Activated CD4-positive, alpha-beta T cell treated with anti-CD3 and anti-CD28 coated beads, Interleukin-2, amount 10 ng/mL, durations not matched to agents 24 days and 14 days (primary cell): ENCODE data around the gene PLD4. TPM values are rescaled to one million over a fixed set of nuclear protein-coding genes. Genes with fewer than 3 reads are reported as not detected.

Source experiments
- DNase-seq: peaks from one replicate; pipeline ENCODE4 v3.0.0; 2022
- H3K27ac Mint-ChIP-seq: one replicate; pipeline ENCODE4 v1.8.0; 2022; ENCODE audit warnings: mild to moderate bottlenecking, mixed read lengths
- H3K27me3 Mint-ChIP-seq: one replicate; pipeline ENCODE4 v1.8.0; 2022; ENCODE audit warnings: mixed read lengths
- H3K36me3 Mint-ChIP-seq: one replicate; pipeline ENCODE4 v1.8.0; 2022; ENCODE audit warnings: low read depth, mild to moderate bottlenecking, mixed read lengths
- H3K4me1 Mint-ChIP-seq: one replicate; pipeline ENCODE4 v1.8.0; 2021; ENCODE audit warnings: mixed read lengths
- H3K4me3 Mint-ChIP-seq: one replicate; pipeline ENCODE4 v1.8.0; 2022; ENCODE audit warnings: mild to moderate bottlenecking, moderate library complexity, mixed read lengths
- H3K9me3 Mint-ChIP-seq: one replicate; pipeline ENCODE4 v1.8.0; 2021; ENCODE audit warnings: mixed read lengths
- intact Hi-C: fragments of 100-400 bp; cut with micrococcal nuclease; formaldehyde crosslinking; loops from one replicate; pipeline ENCODE4 v1.15.1; 2023
- total RNA-seq: library from RNA; stranded (reverse); gene quantifications from 2 replicates; pipeline ENCODE4 v1.2.3, GENCODE V29; 2022

PLD4 gene
- total RNA-seq, 1 donor from 2014 or later, result 0.21 TPM

DNA sequence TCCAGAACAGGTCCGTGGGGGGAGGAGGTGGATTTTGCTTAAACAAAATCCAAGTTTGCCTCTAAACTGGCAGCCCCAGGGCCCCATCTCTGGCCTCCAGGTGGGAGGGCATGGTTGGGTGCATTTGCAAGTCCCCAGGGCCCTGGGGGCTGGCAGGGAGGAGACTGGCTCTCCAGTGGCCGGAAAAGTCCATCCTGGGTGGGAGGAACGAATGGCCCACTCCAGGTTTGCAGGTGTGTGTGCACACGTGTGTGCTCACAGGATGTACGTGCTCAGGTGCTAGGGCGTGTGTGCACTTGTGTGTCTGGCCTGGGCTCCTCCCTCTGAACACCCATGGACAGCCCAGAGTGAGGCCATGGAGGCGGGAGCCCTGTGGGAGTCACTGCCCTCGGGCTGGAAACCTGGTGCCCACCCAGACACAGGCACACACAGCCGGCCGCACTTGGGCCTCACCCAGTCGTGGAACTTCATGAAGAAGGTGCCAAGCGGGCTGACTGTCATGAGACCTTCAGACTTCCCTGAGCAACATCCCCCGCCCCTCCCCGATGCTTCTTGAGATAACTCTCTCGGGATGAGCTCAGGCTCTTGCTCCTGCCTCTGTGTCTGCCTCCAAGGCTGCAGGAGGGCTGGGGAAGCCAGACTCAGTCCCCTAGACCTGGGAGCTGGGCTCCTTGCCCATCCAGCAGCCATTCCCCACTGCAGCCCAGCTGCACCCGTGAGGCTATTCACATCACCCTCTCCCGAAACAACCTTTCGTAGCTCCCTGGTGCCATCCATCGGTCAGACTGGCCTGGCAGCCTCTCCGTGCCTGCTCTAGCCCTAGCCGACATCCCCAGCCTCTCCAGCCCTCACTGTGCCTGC is 44.1 kb downstream of the PLD4 start:
- H3K9me3 Mint-ChIP-seq, result no peaks in the 10 kb centered on the region
- no peak overlapping the region for H3K27ac Mint-ChIP-seq
- H3K27me3 Mint-ChIP-seq, result peaks cover 15% of the 10 kb centered on the region
- no peaks in the 10 kb centered on the region for H3K36me3 Mint-ChIP-seq
- intact Hi-C loops, result no loop called here
- H3K4me1 Mint-ChIP-seq, result no peaks in the 10 kb centered on the region
- DNase-seq, result no peak
- H3K4me3 Mint-ChIP-seq, result no peak overlapping the region

DNA sequence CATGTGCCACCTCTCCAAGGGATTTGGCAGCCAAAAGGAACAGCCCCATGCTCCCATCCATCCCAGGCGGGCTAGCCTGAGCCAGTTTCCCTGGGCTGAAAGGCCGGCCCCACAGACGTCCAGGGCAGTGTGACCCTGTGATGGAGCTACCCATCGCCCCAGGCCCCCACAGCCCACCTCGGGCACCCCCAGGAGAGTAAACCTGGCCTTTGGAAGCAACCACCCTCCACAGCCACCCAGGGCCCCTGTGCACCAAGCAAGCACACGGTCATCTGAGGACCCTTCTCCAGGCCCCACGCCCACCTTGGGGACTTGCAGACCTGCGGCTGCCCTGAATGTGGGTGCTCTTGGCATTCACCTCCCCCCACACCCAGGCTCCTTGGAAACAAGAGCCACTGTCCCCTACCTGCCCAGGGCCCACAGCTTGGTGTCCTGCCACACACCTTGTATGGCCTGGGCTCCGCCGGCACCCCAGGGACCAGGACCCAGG is 45.1 kb downstream of the PLD4 start:
- DNase-seq, result no peak
- H3K27me3 Mint-ChIP-seq, result peaks cover 8% of the 10 kb centered on the region
- H3K36me3 Mint-ChIP-seq, result no peaks in the 10 kb centered on the region
- no peaks in the 10 kb centered on the region for H3K4me1 Mint-ChIP-seq
- intact Hi-C loops, result no loop called here
- no peak overlapping the region for H3K27ac Mint-ChIP-seq
- H3K4me3 Mint-ChIP-seq, result no peak overlapping the region
- no peaks in the 10 kb centered on the region for H3K9me3 Mint-ChIP-seq

DNA sequence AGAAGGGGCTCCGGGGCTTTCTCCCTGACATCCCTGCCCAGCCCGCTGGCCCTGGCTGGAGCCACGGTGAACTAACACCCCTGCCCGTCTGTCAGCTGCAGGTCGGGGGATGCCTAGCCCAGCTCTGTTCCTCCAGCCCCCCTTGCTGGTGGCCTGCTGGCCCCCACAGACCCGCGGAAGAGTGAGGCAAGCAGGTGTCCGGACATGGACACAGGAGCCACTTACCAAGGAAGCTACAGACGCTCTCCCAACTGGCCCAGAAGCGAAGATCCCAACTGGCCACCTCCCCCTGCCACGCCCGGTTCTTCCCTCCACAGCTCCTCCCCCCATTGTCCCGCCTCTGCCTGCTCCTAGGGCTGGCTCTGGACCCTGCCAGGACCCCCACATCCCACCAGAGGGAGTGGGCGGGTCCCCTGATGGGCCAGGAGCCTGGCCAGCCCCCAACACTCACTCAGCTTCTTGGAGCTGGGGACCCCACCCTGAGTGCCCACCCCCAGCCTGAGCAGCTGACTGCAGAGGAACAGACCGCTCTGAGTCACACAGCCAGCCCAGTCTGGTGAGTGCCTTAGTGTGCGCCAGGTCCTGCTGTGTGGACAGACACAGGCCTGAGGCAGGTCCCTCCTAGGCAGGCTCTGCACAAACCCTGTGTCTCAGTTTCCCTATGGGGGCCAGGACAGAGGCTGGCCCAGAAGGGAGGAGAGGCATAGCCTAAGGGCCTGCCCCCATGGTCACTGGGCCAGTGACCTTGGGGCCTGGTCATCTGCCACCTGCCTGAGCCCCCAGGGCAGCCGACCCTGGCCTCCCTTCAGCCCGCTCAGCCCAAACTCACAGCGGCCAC is 45.8 kb downstream of the PLD4 start:
- peaks cover 8% of the 10 kb centered on the region for H3K27me3 Mint-ChIP-seq
- intact Hi-C loops, result no loop called here
- H3K9me3 Mint-ChIP-seq, result no peaks in the 10 kb centered on the region
- no peaks in the 10 kb centered on the region for H3K36me3 Mint-ChIP-seq
- H3K4me3 Mint-ChIP-seq, result no peak overlapping the region
- H3K27ac Mint-ChIP-seq, result no peak overlapping the region
- H3K4me1 Mint-ChIP-seq, result no peaks in the 10 kb centered on the region
- DNase-seq, result no peak

DNA sequence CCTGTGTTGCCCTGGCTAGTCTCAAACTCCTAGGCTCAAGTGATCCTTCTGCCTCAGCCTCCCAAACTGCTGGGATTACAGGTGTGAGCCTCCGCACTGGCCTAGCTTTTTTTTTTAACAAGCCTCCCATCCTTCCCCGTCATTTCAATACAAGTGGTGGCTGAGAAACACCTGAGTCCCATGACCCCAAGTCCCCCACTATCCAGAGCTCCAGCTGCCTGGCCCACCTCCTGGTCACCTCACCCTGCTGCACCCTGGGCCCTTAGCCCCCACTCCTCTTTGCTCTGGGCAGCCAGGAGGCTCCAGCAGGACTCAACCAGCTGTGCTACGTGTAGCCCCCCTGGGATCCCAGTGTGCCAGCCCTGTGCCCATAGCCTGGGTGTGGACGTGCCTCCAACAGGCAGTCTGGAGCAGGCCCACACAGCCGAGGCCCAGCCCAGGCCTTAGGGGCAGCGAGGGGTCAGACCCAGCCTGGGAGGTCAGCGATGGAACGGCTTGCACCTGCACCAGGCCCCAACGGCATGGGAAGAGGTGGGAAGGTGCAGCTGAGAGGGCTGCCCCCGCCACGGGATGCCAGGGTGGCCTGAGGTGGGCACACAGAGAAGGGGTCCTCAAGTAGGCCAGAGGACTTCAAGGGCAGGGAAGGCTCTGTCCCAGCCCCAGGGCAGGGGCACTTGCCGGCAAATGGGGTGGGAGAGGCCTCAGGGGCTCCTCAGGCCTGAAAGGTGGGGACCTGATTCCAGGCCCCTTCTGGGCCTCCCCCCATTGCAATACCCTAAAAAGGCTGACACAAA is 47.0 kb downstream of the PLD4 start:
- Mint-ChIP-seq H3K9me3 (no peaks in the 10 kb centered on the region), H3K4me3 (no peak overlapping the region), H3K27me3 (peaks cover 11% of the 10 kb centered on the region), H3K4me1 (peaks cover 4% of the 10 kb centered on the region), H3K27ac (no peak overlapping the region), H3K36me3 (no peaks in the 10 kb centered on the region)
- intact Hi-C loops, result no loop called here
- no peak for DNase-seq

DNA sequence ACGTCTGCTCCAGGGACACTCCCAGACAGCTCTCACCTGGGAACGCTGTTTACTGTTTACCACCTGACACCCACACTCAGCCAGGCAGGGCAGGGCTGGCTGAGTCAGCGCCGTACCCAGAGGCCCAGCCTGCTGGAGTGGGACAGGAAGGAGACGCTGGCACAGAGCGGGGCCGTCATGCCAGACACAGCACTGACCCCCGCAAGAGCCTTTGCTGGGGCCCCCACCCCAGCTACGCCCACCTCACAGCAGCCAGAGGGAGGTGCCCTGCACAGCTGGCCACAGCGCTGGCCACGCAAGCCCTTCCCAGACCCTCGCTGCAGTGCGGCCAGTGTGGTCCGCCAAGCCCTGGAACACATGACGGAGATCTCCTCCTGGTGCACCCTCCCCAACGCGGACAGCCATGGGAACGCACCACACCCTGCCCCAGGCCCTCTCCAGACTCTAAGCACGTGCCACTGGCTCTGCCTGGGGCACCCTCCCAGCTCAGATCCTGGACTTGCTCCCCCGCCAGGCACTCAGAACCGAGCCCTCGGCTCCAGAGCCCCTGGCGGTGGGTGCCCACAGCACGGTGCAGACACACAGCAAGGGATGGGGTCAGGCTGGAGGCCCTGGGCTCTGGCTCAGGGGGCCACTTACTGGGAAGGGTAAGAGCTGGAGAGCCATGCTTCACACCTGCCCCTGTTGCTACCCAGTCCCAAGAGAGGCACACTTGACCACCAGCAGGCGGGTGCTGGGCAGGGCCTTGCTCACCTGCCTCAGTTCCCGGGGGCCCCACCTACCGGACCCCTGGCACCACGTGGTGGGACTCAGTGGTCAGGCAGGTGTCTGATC is 47.8 kb downstream of the PLD4 start:
- no peak for DNase-seq
- peaks cover 4% of the 10 kb centered on the region for H3K4me1 Mint-ChIP-seq
- H3K36me3 Mint-ChIP-seq, result no peaks in the 10 kb centered on the region
- no peak overlapping the region for H3K27ac Mint-ChIP-seq
- peaks cover 11% of the 10 kb centered on the region for H3K27me3 Mint-ChIP-seq
- no peak overlapping the region for H3K4me3 Mint-ChIP-seq
- intact Hi-C loops, result no loop called here
- H3K9me3 Mint-ChIP-seq, result no peaks in the 10 kb centered on the region

DNA sequence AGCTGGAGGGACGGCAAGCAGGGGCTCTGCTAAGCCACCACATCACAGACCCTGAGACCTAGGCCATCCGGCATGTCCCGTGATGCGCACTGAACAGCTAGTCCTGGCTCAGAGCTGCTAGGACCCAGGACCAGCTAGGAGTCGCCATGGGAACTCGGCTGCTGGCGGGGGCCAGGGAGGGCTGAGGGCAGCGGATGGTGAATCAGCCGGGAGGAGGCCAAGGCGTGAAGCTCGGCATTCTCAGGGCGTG is 48.4 kb downstream of the PLD4 start:
- Mint-ChIP-seq H3K4me1 (peaks cover 7% of the 10 kb centered on the region), H3K36me3 (no peaks in the 10 kb centered on the region), H3K4me3 (no peak overlapping the region), H3K27ac (no peak overlapping the region), H3K9me3 (no peaks in the 10 kb centered on the region), H3K27me3 (peaks cover 14% of the 10 kb centered on the region)
- DNase-seq, result no peak
- intact Hi-C loops, result no loop called here

DNA sequence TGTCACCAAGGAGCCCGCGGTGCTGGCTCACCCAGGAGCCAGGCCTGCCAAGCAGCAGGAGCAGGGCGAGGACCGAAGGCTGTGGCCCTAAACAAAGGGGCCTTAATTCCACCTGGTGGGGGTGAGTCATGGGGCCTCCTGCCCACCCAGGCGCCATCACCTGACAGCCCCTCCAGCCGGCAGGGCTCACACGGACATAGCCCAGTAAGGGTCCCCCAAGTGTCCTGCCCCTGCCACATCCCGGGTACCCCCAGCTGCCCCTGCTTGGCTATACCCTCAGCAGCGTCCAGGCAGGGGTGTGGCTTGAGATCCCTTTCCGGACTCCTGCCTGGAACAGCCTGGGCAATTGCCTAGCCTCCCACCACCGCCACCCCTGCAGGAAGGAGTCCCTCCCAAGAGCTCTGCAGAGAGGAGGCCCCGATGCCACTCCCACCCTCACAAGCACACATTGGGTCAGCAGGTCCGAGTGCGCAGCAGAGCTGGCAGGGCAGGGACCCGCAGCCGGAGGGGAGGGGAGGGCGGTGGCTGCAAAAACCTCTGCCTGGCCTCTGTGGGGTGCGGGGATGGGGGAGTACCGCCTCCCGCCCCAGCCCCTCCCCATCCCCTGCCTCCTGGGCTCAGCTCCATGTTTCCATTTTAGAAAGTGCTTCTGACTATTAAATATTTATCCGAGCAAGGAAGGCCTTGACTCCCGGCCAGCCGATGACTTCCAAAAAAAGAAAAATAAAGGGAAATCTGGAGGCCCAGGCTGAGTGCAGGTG is 48.9 kb downstream of the PLD4 start:
- Mint-ChIP-seq H3K27ac (no peak overlapping the region), H3K36me3 (no peaks in the 10 kb centered on the region), H3K4me1 (peaks cover 7% of the 10 kb centered on the region), H3K9me3 (no peaks in the 10 kb centered on the region), H3K4me3 (no peak overlapping the region), H3K27me3 (peaks cover 16% of the 10 kb centered on the region)
- intact Hi-C loops, result no loop called here
- no peak for DNase-seq

DNA sequence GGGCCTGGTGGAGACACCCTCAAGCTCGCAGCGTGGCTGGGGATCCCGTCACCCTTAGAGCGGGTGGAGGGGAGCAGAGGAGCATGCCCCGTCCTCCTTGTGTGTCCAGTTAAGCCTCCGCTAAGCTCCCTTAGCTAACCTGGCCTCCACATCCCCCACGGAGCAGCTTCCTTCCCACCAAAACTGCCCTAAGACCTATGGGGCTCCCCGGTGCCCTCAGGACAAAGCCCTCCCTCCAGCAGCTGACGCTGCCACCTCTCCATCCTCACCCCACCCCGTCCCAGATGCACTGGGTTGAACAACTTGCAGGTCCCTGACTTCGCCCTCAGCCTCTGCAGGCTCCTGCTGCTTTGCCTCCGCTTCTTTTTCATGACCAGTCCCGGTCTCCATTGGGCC is 49.5 kb downstream of the PLD4 start:
- peaks cover 9% of the 10 kb centered on the region for H3K4me1 Mint-ChIP-seq
- no peak overlapping the region for H3K4me3 Mint-ChIP-seq
- H3K27ac Mint-ChIP-seq, result no peak overlapping the region
- peaks cover 18% of the 10 kb centered on the region for H3K27me3 Mint-ChIP-seq
- no peak for DNase-seq
- no peaks in the 10 kb centered on the region for H3K9me3 Mint-ChIP-seq
- intact Hi-C loops, result no loop called here
- H3K36me3 Mint-ChIP-seq, result no peaks in the 10 kb centered on the region

DNA sequence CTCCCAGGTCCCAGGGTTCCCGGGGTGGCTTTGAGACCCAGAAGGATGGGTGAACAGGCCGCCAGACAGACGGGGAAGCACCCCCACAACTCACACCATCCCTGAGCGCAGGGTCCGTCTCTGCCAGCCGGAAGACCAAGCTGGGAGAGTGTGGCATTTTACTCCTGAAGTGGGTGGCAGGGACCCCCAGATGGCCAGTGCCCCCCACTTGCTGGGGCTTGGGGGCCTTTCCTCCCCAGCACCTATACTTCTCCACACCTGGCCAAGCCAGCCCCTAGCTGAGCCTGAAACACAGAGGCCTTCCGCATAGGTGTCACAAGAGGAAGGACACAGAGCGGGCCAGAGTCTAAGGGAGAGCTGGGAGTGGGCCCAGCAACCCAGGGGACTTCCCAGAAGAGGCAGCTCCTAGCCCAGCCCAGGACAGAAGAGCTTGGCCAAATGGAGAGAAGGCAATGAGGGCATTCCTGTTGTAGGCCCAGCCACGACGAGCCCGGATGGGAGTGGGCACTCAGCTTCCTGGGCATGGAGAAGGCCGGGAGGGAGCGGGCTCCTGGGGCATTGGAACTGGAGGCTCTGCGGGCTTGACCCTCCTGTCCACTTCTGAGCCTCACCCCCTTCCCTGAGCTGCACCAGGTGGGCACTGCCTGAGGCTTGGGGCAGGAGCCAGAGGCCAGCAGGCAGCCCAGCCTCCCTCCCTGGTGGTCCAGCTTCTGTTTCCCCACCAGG is 50.1 kb downstream of the PLD4 start:
- Mint-ChIP-seq H3K36me3 (no peaks in the 10 kb centered on the region), H3K27me3 (peaks cover 23% of the 10 kb centered on the region), H3K4me3 (no peak overlapping the region), H3K27ac (no peak overlapping the region), H3K4me1 (peaks cover 9% of the 10 kb centered on the region), H3K9me3 (no peaks in the 10 kb centered on the region)
- intact Hi-C loops, result no loop called here
- no peak for DNase-seq

DNA sequence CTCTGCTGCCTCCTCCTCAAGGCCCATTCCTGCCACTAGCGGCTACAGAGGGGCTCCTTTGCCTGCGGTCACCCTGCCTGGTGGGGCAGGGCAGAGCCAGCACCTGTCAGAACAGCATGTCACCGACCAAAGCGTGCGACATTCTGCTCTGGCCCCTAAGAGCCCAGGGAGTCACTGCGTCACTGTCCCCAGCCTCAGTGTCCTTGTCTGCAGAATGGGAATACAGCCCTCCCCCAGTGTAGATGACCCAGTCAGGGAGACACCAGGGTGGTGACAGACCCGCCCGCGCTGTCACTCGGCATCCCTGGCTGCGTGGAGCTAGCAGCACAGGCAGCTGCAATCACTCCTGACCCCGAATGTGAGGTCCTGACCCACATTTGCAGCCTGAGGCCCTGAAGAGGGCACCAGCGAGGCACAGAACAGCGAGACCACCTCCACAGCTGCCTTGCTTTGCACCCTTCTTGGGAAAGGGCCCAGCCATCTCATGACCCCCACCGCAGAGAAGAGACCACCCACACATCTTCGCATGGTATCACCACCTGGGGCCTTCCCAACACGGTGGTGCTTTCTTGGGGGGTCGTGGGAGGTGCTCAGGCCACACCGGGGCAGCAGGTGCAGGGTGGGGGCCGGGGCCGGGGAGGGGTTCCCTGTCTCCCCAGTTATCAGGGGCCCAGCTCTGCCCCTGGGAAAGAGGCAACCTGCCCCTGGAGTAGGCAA is 51.0 kb downstream of the PLD4 start:
- Mint-ChIP-seq H3K27ac (no peak overlapping the region), H3K4me3 (no peak overlapping the region), H3K27me3 (peaks cover 24% of the 10 kb centered on the region), H3K9me3 (no peaks in the 10 kb centered on the region), H3K36me3 (no peaks in the 10 kb centered on the region), H3K4me1 (peaks cover 9% of the 10 kb centered on the region)
- intact Hi-C loops, result loop anchor here (1.0 kb wide), 1 partner anchor 70 kb away; no protein-coding TSS in a partner anchor
- DNase-seq, result peak; percentile 72

DNA sequence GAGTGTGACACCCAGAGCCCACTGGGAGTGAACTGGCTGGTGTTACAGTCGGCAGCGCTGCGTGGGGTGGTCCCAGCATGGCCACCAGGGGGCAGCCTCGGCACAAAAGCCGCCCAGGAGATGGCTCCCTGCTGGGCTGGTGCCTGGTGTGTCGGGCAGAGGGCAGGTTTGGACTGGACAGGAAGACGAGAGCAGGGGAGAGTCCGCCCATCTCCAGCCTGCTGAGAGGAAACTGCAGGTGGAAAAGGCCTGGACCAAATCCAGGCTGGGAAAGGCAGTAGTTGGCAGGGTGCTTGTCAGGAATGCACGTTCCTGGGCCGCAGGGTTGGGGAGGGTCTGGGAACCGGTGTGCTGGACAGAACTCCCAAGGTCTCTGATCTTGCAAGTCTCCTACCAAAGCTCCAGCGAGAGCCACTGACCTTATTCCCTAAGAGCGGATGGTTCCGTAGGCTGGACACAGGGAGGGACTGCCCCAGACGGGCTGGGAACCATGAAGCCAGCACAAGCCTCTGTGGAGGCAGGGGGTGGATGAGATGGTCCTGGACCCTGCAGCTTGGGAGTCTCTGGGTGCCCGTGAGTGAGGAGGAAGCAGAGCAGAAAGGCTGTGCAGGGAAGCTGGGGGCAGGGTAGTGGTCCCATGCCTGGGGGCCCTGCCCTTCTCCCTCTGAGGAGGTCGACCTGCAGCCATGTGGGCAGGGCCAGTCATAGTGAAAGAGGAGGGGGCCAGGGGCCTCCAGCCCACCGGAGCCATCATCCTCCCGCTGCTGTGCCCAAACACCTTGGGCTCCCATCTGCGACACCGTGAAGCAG is 51.7 kb downstream of the PLD4 start:
- Mint-ChIP-seq H3K36me3 (no peaks in the 10 kb centered on the region), H3K4me3 (peak overlapping the region; percentile 31), H3K9me3 (no peaks in the 10 kb centered on the region), H3K27me3 (peaks cover 24% of the 10 kb centered on the region), H3K27ac (no peak overlapping the region), H3K4me1 (peaks cover 9% of the 10 kb centered on the region)
- DNase-seq, result peak; percentile 96
- intact Hi-C loops, result loop anchor here (1.0 kb wide), 1 partner anchor 69 kb away; no protein-coding TSS in a partner anchor
